Activated T-cell treated with anti-CD3 and anti-CD28 coated beads, Interleukin-2, amount 50 U/mL, for 1 hour (primary cell): ENCODE results near the gene MYO5A.
A peak's percentile ranks its signal among the peaks of the same experiment; 100 is the strongest.
"Not testable (repeated sequence)": the region's sequence is repeated elsewhere in the genome, so short reads cannot be mapped to it uniquely, and the experiment has no call there.

Experiments used
- DNase-seq: peaks from one replicate; pipeline ENCODE4 v3.0.0-alpha.2; 2020

Gene MYO5A

GRCh38 chr15:52528564-52529340 lies at the start of gene MYO5A:
MYO5A (minus strand) TSS chr15:52528880; CDS start chr15:52528806, 74 bp downstream.
- peak; percentile 83 for DNase-seq

- no peak for DNase-seq
Observed at GRCh38 chr15:52576692-52577091, 48.0 kb upstream of the MYO5A start.

- DNase-seq = not testable (repeated sequence)
Observed at GRCh38 chr15:52575573-52575972, 46.9 kb upstream of the MYO5A start.

DNA sequence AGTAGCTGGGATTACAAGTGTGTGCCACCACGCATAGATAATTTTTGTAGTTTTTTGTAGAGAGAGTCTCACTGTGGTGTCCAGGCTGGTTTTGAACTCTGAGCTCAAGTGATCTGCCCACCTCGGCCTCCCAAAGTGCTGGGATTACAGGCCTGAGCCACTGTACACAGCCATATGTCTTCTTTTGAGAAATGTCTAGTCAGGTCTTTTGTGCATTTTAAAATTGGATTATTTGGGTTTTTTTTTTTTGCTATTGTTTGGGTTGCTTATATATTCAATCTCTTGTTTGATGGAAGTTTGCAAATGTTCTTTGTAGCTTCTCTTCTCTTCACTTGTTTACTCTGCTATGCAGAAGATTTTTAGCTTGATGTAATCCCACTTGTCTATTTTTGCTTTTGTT lies 46.4 kb upstream of the MYO5A start:
- no peak for DNase-seq

DNA sequence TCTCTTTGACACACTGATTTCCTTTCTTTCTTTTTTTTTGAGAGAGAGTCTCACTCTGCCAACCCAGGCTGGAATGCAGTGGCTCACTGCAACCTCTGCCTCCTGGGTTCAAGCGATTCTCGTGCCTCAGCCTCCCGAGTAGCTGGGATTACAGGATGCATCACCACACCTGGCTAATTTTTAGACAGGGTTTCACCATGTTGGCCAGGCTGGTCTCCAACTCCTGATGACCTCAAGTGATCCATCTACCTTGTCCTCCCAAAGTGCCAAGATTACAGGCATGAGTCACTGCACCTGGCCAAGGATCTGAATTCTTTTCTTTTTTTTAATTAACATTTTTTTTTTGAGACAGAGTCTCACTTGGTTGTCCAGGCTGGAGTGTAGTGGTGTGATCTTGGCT lies 45.9 kb upstream of the MYO5A start:
- not testable (repeated sequence) for DNase-seq

- DNase-seq = peak; percentile 77
Observed at GRCh38 chr15:52568601-52569585, 40.2 kb upstream of the MYO5A start, which contains the start of gene ARPP19. ARPP19 (minus strand) TSS chr15:52569030; CDS start chr15:52568892, 138 bp downstream.

DNA sequence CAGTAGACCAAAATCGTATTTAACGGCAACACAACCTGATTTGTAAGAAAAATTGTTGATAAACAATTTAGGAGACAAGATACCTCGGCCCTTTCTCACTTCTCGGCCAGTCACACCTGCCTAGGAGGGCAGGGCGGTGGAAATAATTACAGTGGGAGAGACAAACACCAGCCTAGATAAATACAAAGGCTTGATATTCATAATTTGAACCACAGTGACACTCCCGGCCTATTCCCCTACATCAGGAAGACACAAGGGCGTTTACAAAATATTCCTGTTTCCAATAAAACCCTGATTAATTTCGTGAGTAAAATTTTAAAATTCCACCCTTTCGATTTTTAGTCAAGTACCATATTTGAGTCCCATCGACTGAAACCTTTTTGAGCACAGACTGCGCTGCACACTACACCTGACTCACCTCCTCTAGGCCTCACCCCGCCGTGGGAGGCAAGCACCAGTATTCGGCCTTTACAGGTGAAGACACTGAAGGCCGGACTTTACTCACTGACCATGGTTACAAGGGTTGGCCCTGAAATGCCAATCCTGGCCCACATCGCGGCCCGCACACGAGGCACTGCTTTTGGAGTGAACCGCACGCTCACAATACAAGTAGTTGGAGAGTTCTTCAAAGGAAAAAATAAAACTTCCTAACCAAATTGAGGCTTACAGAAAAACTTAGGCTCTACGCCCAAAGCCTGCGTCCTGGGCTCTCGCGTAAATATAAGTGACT lies 39.4 kb upstream of the MYO5A start:
- peak; percentile 55 for DNase-seq

- DNase-seq = no peak
Observed at GRCh38 chr15:52566889-52567288, 38.2 kb upstream of the MYO5A start.

GRCh38 chr15:52565417-52566358 lies 37.0 kb upstream of the MYO5A start:
- not testable (repeated sequence) for DNase-seq

GRCh38 chr15:52563501-52564060 lies 34.9 kb upstream of the MYO5A start:
- no peak for DNase-seq

GRCh38 chr15:52559575-52559974 lies 30.9 kb upstream of the MYO5A start:
- no peak for DNase-seq

- DNase-seq = no peak
Observed at GRCh38 chr15:52559022-52559421, 30.3 kb upstream of the MYO5A start.

DNA sequence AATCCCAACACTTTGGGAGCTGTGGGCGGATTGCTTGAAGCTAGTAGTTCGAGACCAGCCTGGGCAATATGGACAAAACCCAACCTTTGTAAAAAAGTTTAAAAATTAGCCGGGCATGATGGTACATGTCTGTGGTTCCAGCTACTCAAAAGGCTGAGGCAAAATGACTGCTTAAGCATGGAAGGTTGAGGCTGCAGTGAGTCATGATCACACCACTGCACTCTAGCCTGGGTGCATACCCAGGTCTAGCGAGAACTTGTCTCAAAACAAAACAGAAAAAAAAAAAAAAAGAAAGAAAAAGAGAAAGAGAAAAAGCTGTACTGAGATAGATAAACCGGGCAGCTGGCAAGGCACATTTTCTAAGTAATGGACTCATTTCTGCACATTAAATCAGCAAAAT lies 29.5 kb upstream of the MYO5A start:
- DNase-seq = no peak

DNA sequence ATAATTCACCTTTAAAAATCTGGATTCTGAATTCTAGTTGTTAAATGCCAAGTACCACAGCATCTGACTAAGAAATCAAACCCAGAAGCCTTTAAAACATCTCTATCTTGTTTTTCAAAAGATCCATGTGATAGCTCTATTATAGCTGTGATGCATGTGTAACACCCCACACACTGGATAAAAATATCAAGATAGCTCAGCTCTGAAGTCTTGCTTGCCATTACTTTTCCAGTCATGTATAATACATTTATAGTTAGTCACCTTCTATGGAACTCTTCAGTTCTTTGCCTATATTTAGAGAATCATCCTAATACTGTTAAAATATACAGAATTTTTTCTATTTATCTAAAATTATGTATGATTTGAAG lies 28.6 kb upstream of the MYO5A start:
- DNase-seq = no peak

DNA sequence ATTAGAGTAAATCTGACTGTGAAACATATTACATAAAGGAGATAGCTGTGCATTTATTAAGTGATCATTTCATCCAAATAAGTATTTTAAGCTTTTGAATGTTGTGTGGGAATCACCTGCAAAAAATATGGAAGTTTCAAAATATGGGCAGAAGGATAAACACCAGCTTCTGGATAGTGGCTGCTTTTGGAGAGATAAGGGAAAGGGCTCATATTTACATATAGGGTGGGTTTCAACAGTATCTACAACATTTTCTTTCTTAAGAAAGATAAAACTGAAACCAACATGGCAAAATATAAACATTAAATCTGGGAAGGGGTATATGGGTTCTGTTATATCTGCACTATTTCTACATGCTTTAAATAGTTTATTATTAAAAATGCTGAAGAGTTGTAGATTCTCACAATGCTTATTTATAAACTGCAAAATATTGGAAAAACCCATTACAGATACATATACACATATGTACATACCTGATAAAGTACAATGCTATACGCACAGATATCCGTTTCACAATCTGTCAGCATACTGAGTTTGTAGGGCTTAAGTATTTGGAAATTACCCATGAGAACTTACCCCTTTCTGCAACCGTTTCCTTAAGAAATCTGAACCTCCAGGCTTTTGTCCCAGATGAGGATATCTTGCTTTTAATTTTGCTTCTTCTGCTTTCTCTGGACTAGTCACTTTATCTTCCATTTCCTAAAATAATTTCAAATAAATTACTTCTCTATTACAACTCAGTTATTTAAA lies 28.0 kb upstream of the MYO5A start:
- DNase-seq = no peak

GRCh38 chr15:52552303-52552702 lies 23.6 kb upstream of the MYO5A start:
- DNase-seq = no peak

DNA sequence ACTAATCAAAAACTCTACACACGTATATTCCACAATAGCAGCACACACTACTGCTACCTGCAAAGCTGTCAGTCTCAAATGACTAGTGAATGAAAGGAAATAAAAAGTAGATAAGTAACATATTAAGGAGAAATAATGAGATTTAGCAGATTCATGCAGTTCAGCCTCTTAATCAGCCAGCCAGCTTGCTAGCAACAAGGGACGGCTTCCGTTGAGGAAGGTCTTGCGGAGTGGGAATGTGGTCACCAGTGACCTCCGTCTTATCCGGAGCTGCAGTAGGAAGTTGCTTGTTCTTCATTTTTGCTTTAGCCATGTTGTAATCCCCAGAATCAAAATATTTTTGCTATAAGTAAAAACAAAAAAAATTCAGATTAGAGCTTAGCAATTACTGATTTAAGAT lies 23.1 kb upstream of the MYO5A start:
- DNase-seq = no peak

DNA sequence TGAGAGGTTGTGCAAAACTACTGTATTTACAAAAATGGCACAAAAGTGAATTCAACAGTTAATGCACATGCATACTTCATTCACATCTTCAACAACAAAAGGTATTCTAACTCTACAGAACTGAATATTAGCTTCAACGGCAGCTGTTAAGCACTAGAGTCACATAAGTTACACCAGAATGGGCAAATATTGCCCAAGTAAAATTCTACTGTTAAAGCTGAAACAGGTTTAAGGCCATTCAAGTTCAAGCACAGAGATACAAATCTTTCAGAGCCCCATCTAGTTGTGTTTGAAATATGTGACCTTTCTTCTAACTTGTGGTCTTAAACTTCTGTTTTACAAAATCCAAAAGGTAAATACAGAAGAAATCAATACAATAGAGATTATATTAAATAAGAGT lies 22.5 kb upstream of the MYO5A start:
- DNase-seq = not testable (repeated sequence)

- DNase-seq = no peak
Observed at GRCh38 chr15:52546031-52546751, 17.5 kb upstream of the MYO5A start.
